NCI-H1436 treated with DMSO at 0.1 percent for 48 hours (cell line): Measurements from ENCODE around the gene TNFRSF25.
"Not testable (repeated sequence)": the region's sequence is repeated elsewhere in the genome, so short reads cannot be mapped to it uniquely, and the experiment has no call there.

Source experiments
- DNase-seq: peaks from one replicate; lab custom pipeline; 2025; lab: John Stamatoyannopoulos, UW

TNFRSF25 gene

GRCh38 chr1:6450943-6451373 lies 15.0 kb downstream of the TNFRSF25 start:
- DNase-seq, result no peak

DNA sequence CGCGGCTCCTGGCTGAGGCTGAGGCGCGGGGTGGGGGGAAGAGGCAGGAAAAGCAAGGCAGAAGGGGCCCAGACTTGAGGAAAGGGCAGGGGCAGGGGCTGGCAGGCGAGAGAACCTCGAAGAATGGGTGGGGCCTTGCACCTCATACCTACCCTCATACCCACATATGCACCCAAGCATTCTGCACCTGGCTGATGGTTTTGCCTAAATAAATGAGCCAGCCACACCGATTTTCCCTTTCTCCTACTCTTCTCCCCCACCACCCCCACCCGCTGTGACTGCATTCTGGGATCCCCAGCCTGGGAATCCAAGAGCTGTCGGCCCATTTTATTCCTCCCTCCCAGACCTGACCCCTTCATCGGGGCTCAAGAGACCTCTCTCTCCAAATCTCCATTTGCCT lies 15.5 kb downstream of the TNFRSF25 start:
- not testable (repeated sequence) for DNase-seq

GRCh38 chr1:6450005-6450450 lies 15.9 kb downstream of the TNFRSF25 start:
- DNase-seq, result no peak

GRCh38 chr1:6448749-6449631 lies 17.0 kb downstream of the TNFRSF25 start:
- no peak for DNase-seq

DNA sequence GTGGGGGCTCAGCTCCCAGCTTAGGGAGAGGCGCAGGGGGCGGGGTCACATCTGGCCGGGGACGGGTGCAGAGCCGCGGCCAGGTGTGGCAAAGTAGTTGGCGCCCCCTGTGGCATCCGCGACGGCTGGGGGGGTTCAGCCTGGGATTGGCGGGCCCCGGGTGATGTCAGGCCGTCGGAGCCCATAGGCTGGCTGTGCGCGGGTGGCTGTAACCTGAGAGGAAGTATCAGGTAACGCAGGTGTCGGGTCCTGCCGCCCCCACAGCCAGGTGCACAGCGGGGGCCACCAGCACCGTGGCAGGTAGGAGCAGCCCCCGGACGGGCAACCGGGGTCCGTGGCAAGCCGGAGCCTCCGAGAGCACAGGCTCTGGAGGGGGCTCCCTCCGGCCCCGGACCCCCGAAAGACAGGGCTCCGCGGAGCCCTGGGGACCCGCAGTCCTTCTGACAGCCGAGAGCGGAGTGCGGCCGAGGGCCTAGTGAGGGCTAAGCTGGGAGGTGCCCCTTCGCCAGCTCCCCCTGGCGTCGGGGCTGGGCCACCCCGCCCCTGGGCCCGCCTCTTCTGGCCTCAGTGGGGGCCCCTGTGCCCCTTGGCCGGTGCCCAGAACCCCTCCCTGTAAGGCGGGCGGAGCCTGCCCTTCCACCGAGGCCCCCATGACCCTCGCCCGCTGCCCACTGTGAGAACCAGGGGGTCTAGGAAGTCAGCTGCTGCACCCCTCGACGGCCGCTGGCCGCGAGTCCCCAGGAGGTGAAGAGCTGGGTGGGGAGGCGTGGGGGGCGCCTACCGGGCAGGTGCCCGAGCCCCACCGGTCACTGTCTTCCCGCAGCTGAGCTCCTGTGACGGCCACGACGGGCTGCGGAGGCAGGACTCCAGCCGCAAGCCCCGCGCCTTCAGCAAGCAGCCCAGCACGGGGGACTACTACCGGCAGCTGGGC lies 17.9 kb downstream of the TNFRSF25 start:
- DNase-seq, result peak; percentile 53

- DNase-seq, result no peak
Observed at GRCh38 chr1:6447016-6447817, 18.8 kb downstream of the TNFRSF25 start.

DNA sequence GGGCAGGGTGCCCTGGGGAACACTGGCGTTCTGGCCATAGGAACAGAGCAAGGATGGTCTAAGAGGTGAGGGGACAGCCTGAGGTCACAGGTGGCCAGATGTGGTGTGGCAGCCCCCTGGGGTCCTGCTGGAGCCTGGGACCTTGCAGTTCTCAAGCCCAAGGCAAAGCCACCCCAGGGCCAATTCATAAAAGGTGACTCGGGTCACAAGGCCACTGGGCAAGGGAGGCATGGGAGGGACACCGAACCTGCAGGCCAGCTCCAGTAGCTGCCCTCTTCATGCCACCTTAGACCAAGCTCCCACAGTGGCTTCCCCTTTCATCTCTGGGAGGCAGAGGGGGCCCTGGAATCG lies 19.3 kb downstream of the TNFRSF25 start:
- DNase-seq, result no peak

DNA sequence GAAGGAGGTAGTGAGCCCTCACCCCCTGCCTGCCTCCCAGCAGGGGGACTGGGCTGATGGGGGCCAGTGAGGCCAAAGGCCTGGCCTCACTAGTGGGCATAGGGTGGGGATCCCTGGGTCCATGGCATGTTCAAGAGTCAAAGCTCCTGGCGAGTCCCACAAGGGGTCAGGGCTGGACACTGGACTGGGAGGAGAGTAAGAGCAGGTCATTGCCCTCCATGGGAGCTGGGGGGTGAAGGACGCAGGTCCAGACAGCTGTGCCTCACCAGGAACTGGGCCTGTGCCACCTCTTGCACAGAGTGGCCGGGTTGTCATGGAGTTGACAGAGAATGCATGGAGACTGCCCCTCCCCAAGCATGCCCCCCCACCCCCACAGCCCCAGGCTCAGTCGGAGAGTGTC lies 20.0 kb downstream of the TNFRSF25 start:
- not testable (repeated sequence) for DNase-seq

GRCh38 chr1:6445062-6445763 lies 20.8 kb downstream of the TNFRSF25 start:
- DNase-seq, result no peak

GRCh38 chr1:6444377-6444776 lies 21.6 kb downstream of the TNFRSF25 start:
- DNase-seq, result no peak

- no peak for DNase-seq
Observed at GRCh38 chr1:6443339-6444115, 22.4 kb downstream of the TNFRSF25 start.

GRCh38 chr1:6441586-6441985 lies 24.4 kb downstream of the TNFRSF25 start:
- DNase-seq, result no peak

DNA sequence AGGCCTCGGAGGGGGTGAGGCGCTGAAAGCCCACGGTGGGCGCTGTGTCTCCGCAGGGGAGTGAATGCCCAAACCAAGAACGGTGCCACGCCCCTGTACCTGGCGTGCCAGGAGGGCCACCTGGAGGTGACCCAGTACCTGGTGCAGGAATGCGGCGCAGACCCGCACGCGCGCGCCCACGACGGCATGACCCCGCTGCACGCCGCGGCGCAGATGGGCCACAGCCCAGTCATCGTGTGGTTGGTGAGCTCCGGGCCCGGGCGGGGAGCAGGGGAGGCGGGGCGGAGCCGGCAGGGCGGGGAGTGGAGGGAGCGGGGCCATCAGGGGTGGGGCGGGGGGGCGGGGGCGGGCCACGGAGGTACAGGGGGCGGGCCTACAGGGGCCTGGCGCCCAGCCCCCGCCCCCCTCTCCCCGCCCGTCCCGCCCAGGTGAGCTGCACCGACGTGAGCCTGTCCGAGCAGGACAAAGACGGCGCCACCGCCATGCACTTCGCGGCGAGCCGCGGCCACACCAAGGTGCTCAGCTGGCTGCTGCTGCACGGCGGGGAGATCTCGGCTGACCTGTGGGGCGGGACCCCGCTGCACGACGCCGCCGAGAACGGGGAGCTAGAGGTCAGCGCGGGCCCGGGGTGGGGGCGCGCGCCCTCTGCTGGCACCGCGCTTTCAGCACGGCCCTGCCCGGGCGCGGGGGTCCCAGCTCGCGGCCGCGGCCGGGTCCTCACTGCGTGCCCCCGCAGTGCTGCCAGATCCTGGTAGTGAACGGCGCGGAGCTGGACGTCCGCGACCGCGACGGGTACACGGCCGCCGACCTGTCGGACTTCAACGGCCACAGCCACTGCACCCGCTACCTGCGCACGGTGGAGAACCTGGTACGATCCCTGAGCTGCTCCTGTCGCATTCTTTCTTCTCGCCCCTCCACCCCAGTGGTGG lies 25.5 kb downstream of the TNFRSF25 start:
- DNase-seq, result no peak

GRCh38 chr1:6438047-6438525 lies 27.9 kb downstream of the TNFRSF25 start:
- no peak for DNase-seq

- DNase-seq, result not testable (repeated sequence)
Observed at GRCh38 chr1:6437012-6437700, 28.8 kb downstream of the TNFRSF25 start.

GRCh38 chr1:6436277-6436676 lies 29.7 kb downstream of the TNFRSF25 start:
- not testable (repeated sequence) for DNase-seq

GRCh38 chr1:6435547-6435946 lies 30.4 kb downstream of the TNFRSF25 start:
- no peak for DNase-seq

- no peak for DNase-seq
Observed at GRCh38 chr1:6435129-6435528, 30.8 kb downstream of the TNFRSF25 start.

DNA sequence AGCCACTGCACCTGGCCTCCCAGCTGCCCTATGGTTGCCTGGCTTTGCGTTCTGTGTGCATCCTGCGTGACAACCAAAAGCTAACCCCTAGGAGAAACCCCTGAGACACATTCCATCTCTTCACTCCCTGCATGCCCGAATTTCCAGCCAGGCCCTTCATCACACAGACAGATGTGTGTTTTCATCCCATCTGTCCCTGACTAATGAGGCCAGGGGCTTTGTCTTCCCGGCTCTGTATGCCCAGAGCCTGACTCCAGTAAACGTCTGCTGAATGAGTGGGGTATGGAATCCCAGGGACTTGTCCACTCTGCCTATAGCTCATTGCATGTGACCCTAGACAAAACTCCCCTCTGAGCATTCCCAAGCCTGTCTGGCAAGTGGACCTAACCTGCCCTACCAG lies 31.8 kb downstream of the TNFRSF25 start:
- DNase-seq, result no peak
